ENCODE measurements around the gene DLX6.

The DLX6 gene

DNA sequence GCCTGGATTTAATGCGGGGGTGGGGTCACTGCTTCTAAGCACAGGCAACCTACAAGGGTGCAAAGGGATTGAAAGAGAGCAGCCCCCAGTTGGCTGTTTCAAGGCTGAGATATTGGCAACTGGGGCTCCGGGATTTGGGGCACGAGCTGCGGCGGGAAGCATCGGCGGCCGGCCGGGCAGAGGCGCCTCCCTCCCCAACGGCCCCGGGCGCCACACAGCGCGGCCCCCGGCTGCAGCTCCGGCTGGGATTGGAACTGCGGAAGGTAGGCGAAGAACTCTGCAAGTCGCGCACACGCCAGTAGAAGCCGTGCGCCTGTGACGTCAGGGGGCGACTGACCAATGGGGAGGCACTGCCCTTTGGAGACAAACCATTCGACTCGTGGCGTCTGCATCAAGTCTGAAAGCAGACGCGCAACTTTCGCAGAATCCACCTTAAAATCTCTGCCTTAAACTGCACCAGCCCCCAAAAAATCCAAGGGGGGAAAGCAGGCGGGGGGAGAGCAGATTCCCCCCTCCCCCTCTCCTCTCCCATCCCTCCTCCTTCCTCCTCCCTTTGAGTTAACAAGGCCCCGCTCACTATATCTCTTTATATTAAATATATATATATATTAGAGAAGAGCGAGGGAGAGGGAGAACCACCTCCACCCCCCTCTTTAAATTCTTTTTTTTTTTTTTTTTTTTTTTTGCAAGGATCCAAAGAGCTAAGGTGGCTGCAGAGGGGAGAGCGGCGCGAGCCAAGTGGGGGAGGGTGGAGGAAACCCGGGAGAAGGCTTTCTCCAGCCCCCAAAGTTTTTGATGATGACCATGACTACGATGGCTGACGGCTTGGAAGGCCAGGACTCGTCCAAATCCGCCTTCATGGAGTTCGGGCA lies at the start of gene DLX6:
DLX6 (plus strand) TSS at position 371 of the 872 bp plus-strand sequence; CDS start at position 796, 425 bp downstream.
- peak in 1 of 2 experiments; percentile 30 for DNase-seq (ENCODE audit: low read depth in 2 of 2)

DNA sequence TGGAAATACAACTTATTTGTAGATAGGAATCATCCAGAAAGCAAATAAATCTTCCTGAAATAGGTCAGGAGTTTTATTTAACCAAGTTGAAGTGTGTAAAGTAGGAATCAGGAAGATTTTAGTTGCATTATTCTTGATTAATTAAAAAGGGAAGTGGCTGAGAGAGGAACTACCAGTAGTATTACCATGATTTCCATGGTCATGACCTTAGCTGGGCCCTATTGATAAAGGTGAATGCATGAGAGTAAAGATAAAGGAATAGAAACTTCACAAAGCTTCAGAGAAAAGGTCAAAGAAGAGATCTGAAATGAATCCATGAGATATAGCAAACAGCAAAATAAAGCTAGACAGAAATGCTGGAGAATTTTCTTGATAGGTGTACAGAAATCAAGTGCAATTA lies 46.2 kb upstream of the DLX6 start:
- no peak for DNase-seq (ENCODE audit: low read depth in 2 of 2)

GRCh38 chr7:96962221-96962885 lies 43.0 kb upstream of the DLX6 start:
- no peak for DNase-seq (ENCODE audit: low read depth in 2 of 2)

DNA sequence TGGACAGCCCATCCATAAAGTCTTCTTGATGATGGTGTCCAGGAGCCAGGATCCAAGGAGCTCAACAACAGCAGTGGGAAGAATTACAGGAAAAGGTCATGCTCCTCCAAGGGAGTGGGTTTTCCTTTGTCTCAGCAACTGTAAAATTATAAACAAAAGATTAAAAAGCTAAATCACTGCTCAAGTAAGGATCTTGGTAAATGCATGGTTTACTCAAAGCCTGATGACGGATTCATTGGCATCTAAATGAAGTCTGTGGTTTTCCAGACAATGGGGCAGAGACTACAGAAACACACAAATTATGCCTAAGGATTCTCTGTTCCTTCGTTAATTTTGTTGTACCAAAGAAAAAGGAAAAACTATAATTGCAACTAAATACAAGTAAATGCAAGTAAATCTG lies 36.4 kb upstream of the DLX6 start:
- no peak for DNase-seq (ENCODE audit: low read depth in 2 of 2)

DNA sequence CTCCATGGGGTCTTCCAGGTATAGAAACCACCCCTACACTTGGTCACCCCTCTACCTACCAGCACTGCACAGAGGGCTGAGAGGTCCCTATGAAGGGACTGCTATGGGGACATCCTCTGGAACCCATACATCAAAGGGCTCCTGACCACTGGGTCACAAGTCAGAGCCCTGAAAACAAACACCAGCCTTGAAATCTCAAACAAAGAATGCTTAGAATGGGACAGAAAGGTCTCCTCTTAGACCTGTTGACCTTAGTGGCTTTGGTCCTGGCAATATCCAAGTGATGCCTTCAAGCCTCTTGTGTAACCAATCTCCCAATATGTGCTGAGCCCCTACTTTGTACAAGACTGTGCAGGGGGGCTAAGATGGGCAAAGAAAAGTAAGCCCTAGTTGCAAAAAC lies 34.6 kb upstream of the DLX6 start:
- no peak for DNase-seq (ENCODE audit: low read depth in 2 of 2)

- DNase-seq (ENCODE audit: low read depth in 2 of 2) = no peak
Observed at GRCh38 chr7:96973986-96974385, 31.4 kb upstream of the DLX6 start.

DNA sequence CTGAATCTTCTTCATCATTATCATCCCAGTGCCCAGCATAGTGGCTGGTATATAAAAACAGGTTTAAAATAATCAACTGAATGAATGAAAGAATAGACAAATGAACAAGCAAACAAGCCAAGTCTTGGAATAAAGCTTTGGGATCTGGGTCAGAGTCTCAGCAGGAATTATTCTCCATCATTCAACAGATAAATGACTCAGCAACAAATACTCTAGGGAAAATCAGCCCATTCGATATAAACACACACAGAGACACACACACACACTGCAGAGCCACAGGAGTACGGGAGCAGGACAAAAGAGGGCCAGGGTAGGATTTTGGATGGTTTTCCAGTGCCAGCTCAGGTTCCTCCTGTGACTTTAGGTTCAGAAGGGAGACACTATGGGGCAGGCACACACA lies 29.2 kb upstream of the DLX6 start:
- no peak for DNase-seq (ENCODE audit: low read depth in 2 of 2)

DNA sequence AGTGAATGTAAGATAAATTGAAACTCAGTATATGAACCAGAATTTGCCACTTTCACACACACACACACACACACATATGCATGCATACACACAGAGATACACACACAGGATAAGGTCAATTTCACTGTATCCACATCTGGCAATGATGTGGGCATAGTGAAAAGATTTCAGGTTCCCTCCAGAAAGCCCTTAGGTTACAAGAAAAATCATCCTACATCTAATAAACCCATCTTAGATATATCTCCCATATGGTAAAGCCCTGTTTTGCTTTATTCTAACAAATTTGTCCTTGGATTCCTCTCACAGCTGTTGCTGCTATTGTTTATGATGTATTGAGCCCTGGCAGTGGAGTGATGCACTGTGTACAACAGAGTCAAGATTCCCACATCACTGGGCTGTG lies 27.9 kb upstream of the DLX6 start:
- no peak for DNase-seq (ENCODE audit: low read depth in 2 of 2)

DNA sequence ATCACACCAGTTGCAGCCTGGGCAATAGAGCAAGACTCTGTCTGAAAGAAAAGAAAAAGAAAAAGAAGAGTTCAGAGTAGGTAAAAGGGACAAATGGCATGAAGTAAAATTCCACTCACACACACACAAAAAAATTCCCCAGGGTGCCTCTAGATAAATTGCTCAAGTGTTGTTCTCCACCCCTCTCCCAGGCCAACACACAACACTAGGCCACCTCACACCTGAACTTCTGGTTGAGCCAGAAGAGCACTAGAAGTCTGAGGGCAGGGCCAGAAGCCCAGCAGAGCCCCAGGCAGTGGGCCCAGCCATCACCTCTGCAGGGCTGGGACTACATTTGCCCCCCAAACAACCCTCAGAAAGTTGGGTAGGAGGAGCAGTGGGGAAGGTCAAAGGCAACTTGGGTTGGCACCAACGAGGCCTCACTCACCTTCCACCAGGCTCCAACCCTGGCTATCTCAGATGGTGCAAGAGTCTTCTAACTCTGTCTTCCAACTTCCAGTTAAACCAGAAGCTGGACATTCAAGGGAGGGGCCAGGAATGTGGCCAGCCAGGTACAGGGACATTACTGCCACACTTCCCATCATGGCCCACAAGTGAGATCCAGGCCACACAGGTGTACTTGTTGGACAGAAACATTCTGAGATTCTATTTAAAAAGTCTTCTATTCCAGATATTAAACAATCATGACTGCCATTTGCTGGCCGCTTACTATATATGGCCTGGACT lies 25.6 kb upstream of the DLX6 start:
- DNase-seq (ENCODE audit: low read depth in 2 of 2) = no peak

GRCh38 chr7:96982586-96982985 lies 22.8 kb upstream of the DLX6 start:
- DNase-seq (ENCODE audit: low read depth in 2 of 2) = no peak

GRCh38 chr7:96985992-96986391 lies 19.4 kb upstream of the DLX6 start:
- DNase-seq (ENCODE audit: low read depth in 2 of 2) = no peak

DNA sequence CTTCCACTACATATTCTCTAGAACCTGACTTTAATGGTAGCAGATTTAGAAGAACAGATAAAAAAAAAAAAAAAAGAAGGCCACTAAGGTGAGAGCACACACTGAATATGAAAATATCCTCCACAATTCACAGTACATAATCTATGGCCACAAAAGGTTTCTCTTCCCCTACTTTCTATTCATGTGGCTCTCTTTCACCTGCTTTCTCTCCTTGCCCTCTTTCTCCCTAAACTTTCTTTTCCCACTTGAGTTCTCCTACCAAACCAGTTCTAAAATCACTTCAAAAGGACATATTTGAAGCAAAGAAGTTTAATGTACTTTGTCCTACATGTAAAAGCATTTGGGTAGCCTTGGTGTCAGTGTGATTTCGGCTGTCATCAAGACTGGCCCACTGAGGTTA lies 18.5 kb upstream of the DLX6 start:
- no peak for DNase-seq (ENCODE audit: low read depth in 2 of 2)

- DNase-seq (ENCODE audit: low read depth in 2 of 2) = no peak
Observed at GRCh38 chr7:96987719-96988118, 17.6 kb upstream of the DLX6 start.

DNA sequence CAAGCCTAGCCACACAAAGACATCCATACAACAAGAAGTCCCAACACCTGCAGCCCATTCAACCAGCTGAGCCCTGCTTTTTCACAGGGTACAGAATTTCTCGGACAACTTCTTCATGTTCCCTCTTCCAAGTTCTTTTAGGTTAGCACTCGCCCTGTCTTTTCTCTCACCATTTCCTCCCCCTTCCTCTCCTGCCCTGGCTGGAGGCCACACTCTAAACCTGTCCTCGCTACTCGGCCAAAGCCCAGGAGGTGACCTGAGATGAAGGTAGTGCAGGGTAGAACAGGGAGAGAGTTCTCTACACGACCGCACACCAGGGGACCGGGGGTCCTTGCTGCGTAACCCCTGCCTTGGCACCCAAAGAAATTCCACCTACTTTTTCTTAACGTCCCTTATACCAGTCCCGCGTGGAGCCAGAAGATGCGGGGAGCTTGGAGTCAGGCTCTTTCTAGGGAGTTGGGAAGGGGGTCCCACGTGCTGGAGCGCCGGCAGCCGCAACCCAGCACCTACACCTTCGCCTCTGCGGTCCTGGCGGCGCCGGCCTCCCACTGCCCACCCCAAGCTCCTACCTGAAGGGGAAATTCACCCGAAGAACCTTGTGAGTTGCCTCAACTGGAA lies 16.0 kb upstream of the DLX6 start:
- DNase-seq (ENCODE audit: low read depth in 2 of 2) = no peak

GRCh38 chr7:96989859-96990317 lies 15.5 kb upstream of the DLX6 start:
- DNase-seq (ENCODE audit: low read depth in 2 of 2) = no peak

DNA sequence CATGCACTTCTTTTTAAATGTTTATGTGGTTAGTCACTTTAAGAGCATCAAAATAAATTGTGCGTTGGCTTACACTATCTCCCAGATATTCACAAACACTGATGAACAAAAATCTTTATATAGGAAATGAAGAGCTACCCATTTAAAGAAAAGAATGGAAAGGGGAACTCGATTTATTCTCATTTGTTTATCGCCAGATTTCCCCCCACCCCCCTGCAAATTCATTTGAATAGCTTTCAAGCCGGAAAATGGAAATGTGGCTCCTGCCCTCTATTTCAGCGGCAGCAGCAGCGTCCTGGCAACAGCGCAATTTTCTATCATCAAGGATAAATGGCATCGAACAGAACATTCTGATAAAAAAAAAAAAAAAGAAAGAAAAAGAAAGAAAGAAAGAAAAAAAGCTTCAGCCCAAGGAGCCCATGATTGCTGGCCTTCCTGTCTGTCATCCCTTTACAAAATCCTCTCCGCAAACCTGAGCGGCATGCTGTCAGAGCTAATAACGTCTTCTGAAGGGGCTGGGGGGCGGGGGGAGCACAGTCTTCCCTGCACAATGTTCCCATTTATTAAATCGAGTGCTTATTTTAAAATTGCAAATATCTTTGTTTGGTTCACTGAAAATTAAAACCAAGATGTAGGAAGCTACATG lies 13.7 kb upstream of the DLX6 start:
- DNase-seq (ENCODE audit: low read depth in 2 of 2) = no peak

DNA sequence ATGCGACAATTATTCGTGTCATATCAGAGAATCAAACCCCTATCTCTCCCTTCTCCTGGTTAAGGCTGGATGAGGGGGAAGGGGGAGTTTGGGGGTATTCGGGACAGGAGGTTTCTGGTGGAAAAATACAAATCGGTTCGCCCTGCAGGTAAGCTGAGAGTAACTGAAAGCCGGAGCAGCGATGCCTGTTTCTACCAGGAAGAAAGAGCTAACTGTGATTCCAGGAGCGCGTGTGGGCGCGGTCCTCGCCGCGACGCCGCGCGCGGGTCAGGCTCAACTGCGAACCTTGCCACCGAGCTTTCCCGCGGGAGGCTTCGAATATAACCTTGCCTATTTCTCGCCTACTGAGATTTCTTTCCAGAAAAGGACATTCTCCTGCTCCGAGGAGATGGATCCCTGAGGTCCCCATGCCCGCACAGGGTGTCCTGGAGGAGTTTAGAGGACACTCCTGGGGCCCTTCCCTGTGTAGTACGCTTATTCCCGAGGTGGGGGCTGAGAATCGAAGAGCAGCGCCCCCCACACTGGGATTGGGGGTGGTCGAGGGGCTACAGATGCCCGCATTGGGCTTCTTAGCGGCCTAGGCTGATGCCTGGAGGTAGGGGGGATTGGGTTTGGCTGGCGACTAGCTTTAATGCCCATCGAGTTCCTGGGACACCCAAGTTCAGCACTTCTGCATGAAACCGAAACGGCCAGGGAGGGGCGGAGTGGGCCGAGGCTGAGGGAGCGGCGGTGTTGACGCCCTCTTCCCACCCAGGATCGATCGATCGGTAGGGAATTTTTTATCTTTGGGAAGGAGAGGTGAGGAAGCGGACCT lies 13.0 kb upstream of the DLX6 start:
- DNase-seq (ENCODE audit: low read depth in 2 of 2) = no peak

- DNase-seq (ENCODE audit: low read depth in 2 of 2) = no peak
Observed at GRCh38 chr7:96993094-96993865, 12.1 kb upstream of the DLX6 start.

DNA sequence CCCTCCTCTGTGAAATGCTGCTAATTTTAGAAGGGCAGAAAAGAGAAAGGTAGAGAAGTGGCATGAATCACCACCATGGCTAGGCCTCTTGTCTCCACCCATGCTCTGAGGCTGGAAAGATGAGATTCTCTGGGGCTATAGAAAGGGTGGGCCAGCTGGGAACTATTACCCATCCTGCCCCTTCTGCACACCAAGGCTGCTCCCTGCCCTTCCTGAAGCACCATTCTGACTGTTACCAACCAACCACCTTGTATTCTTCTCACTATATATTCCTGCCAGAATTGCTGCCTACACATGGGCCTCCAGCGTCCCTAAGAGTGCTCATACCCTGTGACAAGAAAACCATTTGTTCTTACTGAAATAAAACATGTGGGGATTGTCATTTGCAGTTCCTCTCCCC lies 11.4 kb upstream of the DLX6 start:
- no peak for DNase-seq (ENCODE audit: low read depth in 2 of 2)

All from fibroblast of skin of left quadriceps (primary cell).